ENCODE measurements around the gene KCNJ6.
"Not testable (repeated sequence)": the region's sequence is repeated elsewhere in the genome, so short reads cannot be mapped to it uniquely, and the experiment has no call there.

The KCNJ6 gene

GRCh38 chr21:37765221-37765900 is 150.9 kb downstream of the KCNJ6 start:
- no peak for DNase-seq

DNA sequence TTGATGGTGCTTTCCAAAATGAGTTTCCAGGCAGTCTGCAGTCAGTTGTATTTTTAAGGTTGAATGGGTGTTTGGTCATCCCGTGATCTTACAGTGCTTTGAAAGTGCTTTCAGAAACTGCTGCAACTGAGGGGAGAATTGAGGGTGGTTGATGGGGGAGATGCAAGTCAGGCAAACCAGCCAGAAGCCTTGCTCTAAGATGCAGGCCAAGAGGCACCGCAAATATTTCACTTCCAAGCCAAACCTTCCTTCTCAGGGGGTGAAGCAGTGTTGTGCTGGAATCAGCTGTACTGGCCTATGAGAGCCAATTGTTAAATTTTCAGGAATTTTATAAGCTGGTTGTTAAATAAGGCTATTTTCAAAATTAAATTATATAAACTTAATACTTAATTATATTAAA is 151.6 kb downstream of the KCNJ6 start:
- no peak for DNase-seq

- DNase-seq: no peak
These were observed 153.0 kb downstream of the KCNJ6 start for GRCh38 chr21:37763298-37763697.

DNA sequence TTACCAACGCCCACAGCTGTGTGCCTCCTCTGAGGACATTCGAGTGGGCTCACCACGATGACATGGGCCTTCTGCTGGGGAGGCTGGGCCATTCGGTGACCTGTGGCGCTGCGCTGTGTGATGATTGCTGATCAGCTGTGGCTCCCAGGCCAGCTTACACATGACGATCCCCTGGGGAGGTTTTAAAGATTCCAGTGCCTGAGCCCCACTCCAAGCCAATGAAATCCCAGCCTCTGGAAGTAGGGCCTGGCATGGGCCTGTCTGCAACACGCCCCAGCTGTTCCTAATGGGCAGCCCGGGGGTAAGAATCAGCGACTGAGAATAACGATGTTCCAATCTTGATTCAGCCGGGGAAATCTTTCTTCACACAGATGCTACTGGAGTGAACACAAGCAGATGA is 153.7 kb downstream of the KCNJ6 start:
- DNase-seq: no peak

DNA sequence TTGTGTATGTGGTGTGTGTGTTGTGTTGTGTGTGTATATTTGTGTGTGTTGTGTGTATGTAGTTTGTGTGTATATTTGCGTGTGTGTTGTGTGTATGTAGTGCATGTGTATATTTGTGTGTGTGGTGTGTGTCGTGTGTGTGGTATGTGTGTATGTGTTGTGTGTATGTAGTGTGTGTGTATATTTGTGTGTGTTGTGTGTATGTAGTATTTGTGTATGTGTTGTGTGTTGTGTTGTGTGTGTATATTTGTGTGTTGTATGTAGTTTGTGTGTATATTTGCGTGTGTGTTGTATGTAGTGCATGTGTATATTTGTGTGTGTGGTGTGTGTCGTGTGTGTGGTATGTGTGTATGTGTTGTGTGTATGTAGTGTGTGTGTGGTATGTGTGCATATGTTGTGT is 154.9 kb downstream of the KCNJ6 start:
- not testable (repeated sequence) for DNase-seq

- DNase-seq: no peak
These were observed 156.5 kb downstream of the KCNJ6 start for GRCh38 chr21:37759777-37760176.

DNA sequence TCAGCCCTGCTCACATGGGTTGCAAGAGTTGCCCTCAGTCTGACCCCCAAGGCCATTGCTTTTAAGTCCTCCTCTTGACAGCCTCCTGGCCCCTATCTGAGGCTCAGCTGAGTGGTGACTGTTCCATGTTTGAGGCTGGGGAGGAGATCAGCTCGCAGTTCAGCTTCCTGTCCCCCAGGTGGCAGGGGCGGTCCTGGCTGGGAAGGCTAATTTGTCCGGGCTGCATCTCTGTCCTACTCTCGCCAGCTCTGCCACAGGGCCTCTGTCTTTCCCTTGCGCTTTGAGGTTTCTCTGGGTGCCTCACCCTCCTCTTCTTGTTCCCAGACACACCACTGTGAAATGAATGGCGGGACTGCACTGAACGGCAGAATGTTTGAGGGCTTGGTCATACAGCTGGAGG is 157.3 kb downstream of the KCNJ6 start:
- DNase-seq: no peak

- DNase-seq: no peak
These were observed 158.5 kb downstream of the KCNJ6 start for GRCh38 chr21:37757606-37758376.

DNA sequence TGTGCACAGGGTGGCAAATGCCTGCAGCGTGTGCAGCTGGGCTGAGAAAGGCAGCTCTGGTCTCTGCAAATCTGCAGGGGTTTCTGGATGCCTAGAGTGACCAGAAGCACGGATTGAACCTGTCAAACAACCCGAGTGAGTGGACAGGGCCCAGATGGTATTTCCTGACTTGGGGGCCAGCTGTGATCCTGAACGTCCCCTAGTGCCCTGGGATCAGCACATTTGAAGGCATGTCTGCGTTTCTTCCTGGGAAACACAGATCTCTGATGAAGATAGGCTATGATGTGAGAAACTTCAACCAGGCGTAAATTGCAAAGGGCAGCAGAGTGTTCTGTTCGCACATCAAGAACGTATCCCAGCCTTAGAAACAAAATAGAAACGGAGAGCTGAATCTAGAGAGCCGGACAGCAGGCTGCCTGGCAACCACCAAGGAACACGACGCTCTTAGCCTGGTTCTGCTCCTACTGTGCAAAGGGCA is 163.1 kb downstream of the KCNJ6 start:
- DNase-seq: no peak

- no peak for DNase-seq
These were observed 164.8 kb downstream of the KCNJ6 start for GRCh38 chr21:37751268-37751975.

- no peak for DNase-seq
These were observed 167.1 kb downstream of the KCNJ6 start for GRCh38 chr21:37749132-37749531.

GRCh38 chr21:37748351-37748750 is 167.9 kb downstream of the KCNJ6 start:
- DNase-seq: no peak

GRCh38 chr21:37746849-37747248 is 169.4 kb downstream of the KCNJ6 start:
- no peak for DNase-seq

DNA sequence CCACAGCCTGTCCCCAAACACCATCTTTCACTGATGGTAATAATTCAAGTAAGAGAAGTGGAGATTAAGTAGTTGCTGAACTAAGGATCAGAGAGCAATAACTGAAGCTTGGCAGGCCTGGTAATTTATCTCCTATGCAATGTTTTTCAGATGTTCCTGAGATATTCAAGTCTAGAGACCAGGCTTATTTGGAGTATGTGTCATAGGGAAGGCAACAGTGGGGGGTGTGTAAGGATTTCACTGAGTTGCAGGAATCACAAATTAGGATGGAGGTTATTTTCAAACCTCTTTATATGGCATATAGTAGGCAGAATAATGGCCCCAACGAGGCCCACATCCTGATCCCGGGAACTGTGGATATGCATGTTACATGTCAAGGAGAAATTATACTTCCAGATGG is 171.7 kb downstream of the KCNJ6 start:
- no peak for DNase-seq

DNA sequence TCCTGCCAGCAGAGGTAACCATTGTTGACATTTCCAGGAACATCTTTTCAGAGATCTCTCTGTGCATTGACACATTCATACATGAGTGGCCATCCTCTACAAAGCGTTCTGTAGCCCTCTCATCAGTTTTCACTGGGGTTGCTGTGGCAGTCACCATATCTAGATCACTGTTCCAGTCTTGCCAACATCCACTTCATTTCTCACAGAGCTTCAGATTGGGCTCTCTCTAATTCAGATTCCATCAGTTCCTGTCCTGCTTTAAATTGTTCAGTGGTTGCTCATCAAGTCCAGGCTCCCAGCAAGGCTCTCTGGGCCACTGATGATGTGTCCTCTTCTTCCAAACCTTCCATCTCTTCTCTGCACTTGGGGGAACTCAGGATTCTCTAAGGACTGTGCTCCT is 173.7 kb downstream of the KCNJ6 start:
- no peak for DNase-seq

DNA sequence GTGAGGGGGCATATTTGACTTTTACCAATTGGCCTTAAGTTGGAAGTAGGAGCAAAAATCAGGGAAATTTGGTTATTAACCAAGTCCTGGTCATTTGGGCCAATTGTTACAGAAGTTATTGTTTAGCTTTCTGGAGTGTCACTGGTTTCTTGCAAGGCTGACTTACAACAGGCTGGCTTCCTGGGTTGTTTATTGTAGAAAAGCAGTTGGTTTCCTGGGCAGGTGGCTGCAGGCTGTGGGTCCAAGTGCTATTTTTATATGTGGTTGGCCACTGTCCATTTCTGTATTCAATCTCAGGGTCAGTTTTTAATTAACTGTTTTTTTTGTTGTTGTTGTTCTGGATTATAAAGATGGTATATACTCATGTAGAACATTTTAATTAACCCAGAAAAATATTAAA is 174.1 kb downstream of the KCNJ6 start:
- no peak for DNase-seq

DNA sequence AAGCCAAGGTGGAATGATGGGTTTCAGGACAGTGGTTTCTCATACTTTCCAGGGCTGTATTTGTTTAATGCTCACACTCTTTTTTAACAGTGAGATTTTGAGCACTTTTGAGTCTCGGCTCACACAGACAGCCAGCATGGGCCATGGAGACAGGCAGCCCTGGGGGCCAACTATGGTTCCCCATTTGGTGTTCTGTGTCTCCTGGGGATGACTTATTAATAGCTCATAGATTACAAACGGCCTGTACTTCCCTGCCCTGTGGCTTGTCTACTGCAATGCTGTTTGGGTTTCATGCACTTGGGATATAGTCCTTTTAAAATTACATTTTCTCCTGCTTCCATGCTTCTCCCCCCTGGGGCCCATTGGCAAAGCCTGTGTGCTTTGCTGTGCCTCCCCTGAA is 178.3 kb downstream of the KCNJ6 start:
- DNase-seq: no peak

GRCh38 chr21:37737507-37737906 is 178.8 kb downstream of the KCNJ6 start:
- no peak for DNase-seq

GRCh38 chr21:37734846-37735245 is 181.4 kb downstream of the KCNJ6 start:
- DNase-seq: no peak

DNA sequence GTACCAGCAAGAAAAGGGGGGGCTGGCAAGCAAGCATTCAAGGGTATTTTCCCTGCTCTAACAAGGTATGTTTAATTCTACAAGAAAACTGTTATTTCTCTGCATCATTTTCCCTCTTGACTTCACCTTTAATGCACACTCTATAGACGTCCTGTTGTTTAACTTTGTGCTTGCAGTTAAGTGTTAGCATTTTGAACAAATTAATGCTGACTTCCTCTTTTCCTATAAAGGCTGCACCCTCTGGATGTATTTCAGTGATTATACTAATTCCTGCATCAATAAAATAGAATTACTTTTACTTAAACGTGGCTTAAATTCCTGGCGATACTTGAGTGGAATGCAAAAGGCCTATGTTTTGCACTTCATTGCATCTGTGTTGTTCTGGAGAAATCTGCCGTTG is 183.3 kb downstream of the KCNJ6 start:
- DNase-seq: no peak

DNA sequence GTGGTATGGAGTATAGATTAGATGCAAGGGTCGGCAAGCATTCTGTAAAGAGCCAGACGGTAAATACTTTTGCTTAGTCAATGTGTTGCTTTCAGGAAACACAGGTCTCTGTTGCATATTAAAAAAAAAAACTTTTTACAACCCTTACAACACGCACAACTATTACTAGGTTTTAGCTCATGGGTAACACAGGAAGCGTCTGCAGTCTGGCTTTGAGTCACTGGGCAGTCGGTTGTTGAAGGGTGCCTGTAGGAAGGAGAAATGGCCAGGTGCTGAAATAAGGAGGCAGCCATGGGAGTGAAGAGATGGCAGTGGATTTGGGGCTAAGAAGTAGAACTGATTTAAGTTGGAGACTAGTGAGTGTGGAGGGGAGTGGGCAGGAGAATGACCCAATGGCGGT is 192.1 kb downstream of the KCNJ6 start:
- no peak for DNase-seq

DNA sequence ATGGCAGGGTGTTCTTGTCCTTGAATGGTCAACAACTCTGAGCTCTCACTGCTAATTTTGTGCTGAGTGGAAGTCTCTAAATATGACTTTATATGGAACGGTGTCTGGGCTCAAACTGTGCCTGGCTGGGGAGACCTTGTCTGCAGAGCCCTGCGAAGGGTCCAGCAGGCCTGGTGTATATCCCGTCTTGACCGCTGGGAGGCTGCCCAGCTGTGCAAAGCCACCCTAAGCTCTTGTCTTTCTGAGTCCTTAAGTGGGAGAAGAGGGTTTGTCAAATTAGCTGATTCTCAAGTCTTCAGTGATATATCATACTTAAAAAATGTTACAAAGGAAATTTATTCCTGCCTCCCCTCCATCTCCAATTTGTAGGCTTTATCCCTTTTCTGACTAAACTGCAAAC is 198.7 kb downstream of the KCNJ6 start:
- no peak for DNase-seq

GRCh38 chr21:37712569-37712934 is 203.7 kb downstream of the KCNJ6 start:
- DNase-seq: not testable (repeated sequence)

Data from activated gamma-delta T cell (primary cell).